GM19328 (cell line): ENCODE data around the gene DTX2.
A peak's percentile ranks its signal among the peaks of the same experiment; 100 is the strongest.
"Not testable (repeated sequence)": the region's sequence is repeated elsewhere in the genome, so short reads cannot be mapped to it uniquely, and the experiment has no call there.

Experiments used
- ATAC-seq: cut with Tn5 transposase; IDR thresholded peaks from one replicate; pipeline ENCODE4 v1.9.1; 2021; ENCODE audit warnings: mild to moderate bottlenecking, moderate library complexity; ENCODE audit not compliant: unreplicated experiment

Gene DTX2

GRCh38 chr7:76461464-76462101 lies at the start of gene DTX2:
DTX2 (plus strand) TSS chr7:76461709; CDS start chr7:76480510, 18,801 bp downstream.
- peak; percentile 98 for ATAC-seq

- ATAC-seq = no peak
Measured at GRCh38 chr7:76412249-76412648, 49.3 kb upstream of the DTX2 start.

- ATAC-seq = not testable (repeated sequence)
Measured at GRCh38 chr7:76417654-76418310, 43.7 kb upstream of the DTX2 start.

GRCh38 chr7:76421097-76421496 lies 40.4 kb upstream of the DTX2 start:
- not testable (repeated sequence) for ATAC-seq

GRCh38 chr7:76423666-76424412 lies 37.7 kb upstream of the DTX2 start:
- ATAC-seq = no peak

GRCh38 chr7:76424413-76425111 lies 36.9 kb upstream of the DTX2 start, which contains the start of gene ZP3:
ZP3 (plus strand) TSS chr7:76424950; CDS start chr7:76424965, 15 bp downstream.
- peak; percentile 68 for ATAC-seq

- ATAC-seq = no peak
Measured at GRCh38 chr7:76425156-76425555, 36.4 kb upstream of the DTX2 start.

GRCh38 chr7:76425558-76425957 lies 36.0 kb upstream of the DTX2 start:
- ATAC-seq = not testable (repeated sequence)

- ATAC-seq = no peak
Measured at GRCh38 chr7:76426246-76426645, 35.3 kb upstream of the DTX2 start.

- ATAC-seq = no peak
Measured at GRCh38 chr7:76427635-76428034, 33.9 kb upstream of the DTX2 start.

- ATAC-seq = no peak
Measured at GRCh38 chr7:76428149-76428823, 33.2 kb upstream of the DTX2 start.

- ATAC-seq = no peak
Measured at GRCh38 chr7:76428868-76429805, 32.4 kb upstream of the DTX2 start.

GRCh38 chr7:76430211-76430610 lies 31.3 kb upstream of the DTX2 start:
- ATAC-seq = no peak

GRCh38 chr7:76430836-76431235 lies 30.7 kb upstream of the DTX2 start:
- no peak for ATAC-seq

- not testable (repeated sequence) for ATAC-seq
Measured at GRCh38 chr7:76437873-76438272, 23.6 kb upstream of the DTX2 start.

- not testable (repeated sequence) for ATAC-seq
Measured at GRCh38 chr7:76439120-76439888, 22.2 kb upstream of the DTX2 start.

GRCh38 chr7:76440404-76440803 lies 21.1 kb upstream of the DTX2 start:
- ATAC-seq = not testable (repeated sequence)

- not testable (repeated sequence) for ATAC-seq
Measured at GRCh38 chr7:76441792-76442191, 19.7 kb upstream of the DTX2 start.
